Activated CD8-positive, alpha-beta memory T cell treated with anti-CD3 and anti-CD28 coated beads, Interleukin-2, amount 50 U/mL, for 24 hours (primary cell): Measurements from ENCODE around the gene ERC2.

Experiments used
- DNase-seq: peaks from one replicate; pipeline ENCODE4 v3.0.0-alpha.2; 2020; ENCODE audit errors: extremely low read depth

The ERC2 gene

DNA sequence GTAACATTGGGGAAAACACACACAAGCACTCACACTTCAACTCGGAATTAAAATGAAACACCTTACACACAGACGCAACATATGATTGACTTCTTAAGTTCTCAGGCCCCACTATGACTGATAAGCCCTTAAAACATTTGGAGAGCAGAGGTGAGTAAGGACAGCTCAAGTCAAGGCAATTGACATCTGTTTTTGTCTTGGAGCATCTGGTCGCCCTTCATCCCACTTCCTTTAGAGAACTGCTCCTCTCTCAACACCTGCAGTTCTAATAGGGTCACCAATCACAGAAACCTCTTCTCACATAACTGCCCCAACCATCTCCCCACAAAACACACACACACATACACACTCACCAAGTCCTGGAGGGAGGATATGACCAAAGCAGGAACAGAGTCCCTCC is 43.4 kb downstream of the ERC2 start:
- DNase-seq, result no peak

DNA sequence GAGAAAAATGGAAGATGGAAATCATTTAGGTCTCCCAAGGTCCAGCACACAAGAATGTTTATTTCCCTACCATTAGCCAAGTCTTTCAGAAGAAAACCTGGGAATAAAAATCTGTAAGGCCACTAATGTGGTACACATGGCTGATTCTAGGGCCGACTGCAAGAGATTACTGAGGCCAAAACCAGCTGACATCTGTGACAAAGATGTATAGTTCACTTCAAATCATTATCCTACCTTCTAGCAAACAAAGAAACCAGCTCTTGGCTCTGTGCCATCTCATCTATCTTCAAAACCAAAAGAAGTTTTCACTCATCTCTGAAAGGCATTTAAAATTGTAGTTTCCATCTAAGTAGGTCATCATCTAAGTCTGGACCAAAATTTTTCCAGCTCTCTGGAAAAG is 43.9 kb downstream of the ERC2 start:
- DNase-seq, result no peak

DNA sequence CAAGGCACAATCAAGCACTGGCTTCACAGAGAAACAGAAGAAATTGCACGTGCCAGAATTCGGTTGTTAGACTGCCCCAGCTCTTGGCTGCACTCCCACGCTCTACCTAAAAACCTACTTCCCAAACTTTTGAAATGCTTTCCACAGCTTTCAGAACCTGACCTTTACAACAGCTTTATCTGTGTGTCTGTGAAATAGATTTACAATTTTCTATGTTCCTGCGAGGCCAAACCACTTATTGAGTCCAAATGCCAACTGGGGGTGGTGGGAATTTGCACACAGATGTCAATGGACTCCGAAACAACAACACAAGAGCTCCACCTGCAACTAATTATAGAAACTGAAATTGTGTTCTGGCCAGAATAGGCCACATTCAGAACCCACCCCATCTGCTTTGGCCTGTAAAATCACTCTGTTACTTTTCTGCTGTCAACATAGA is 44.6 kb downstream of the ERC2 start:
- no peak for DNase-seq

DNA sequence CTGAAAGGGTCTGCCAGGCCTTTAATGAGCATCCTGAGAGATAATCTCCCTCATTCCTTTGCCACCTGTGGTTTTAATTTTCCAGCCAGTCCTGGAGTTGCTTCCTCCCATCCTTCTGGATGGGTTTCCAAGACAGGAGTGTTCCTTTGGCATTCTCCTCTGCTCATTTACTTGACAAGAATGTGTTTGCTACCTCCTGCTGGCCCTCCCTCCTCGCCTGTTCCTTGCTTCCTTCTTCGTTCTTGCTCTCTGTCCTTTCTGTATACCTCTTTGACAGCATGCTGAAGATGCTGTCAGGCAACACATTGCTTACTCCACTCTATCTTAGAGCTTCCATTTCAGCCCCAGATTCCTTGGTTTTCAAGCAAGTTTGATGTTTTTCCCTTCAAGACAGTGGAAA is 46.0 kb downstream of the ERC2 start:
- no peak for DNase-seq

DNA sequence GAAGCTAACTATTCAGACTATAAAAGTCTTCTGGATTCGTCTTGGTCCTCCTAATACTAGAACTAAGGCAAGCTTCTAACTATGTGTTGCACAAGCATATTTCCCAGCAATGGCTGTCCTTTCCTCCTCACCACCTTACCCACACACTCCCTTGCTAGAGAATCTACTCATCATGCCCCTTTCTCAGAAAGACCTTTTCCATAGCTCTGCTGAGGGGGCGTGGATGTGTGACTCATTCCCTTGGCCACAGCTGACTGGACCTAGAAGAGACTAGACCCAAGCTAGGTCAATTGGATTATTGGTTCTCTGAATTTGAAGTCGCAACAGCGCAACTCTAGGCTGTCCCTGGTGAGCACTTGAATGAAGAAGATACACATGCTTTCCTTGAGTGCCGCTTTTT is 47.1 kb downstream of the ERC2 start:
- DNase-seq, result no peak

DNA sequence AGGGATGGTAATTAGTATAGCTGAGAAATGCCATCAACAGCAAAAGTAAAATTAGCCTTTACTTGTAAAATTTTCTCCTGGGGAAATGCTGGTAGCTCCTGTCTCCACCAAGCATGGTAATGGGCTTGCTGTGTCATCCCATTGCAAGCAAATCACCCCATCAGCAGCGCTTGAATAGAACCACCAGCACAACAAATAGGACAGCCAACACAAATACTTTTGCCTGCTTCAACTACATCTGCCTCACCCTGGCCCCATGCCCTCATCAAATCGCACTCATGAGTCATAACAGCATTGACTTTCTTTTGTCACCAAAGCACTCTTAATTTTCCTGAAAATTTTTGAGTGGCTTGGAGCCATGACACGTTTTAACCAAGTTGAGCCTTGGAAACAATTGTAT is 52.6 kb downstream of the ERC2 start:
- no peak for DNase-seq

DNA sequence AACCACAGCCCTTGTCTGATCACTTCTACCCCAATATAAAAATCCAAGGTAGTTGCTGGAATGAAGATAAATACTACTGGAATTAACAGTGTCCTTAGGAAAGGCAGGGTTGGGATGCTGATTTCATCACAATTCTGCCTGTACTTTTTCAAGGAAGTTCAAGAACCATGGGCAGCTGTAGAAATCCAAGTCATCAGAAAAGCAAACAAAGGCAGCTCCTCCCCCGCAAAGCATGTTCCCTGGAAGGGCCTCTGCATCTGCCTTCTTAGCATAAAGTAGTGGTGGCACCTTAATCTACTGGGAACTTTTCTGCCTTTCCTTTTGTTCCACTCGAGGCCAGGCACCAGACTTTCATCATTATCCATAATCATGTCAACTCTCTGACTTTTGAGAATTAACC is 54.4 kb downstream of the ERC2 start:
- DNase-seq, result no peak

DNA sequence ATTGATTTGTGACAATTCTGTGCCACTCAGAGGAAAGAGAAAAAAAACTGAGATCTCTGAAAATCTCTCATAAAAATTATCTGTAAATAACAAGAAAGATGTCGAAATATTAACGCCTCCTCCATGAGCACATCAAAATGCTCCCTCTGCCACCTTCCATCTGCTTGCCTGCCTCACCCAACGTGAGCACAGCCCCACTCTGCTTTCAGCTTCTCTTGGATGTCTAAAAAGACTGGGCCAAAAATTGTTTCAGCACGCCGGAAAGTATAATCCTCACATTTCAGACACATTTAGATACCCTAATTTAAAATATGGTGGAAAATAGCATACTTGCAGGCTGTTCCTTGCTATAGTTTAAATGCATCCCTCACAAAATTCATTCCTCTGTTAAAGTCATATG is 57.1 kb downstream of the ERC2 start:
- no peak for DNase-seq

DNA sequence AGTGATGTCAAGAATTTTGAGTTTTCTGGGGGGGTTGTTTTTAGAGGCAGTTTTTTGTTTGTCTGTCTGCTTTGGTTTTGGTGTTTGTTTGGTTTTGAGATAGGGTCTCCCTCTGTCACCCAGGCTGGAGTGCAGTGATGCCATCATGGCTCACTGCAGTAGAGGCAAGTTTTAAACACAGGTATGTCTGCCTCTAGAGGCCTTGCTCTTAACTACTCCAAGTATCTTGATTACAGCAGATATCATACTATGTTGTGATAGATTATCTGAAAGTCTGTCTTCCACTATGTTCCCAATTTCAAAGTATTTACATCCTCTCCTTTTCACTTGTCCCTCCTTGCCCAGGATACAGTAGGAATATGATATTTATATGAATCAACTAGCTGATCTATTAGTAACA is 57.7 kb downstream of the ERC2 start:
- no peak for DNase-seq

DNA sequence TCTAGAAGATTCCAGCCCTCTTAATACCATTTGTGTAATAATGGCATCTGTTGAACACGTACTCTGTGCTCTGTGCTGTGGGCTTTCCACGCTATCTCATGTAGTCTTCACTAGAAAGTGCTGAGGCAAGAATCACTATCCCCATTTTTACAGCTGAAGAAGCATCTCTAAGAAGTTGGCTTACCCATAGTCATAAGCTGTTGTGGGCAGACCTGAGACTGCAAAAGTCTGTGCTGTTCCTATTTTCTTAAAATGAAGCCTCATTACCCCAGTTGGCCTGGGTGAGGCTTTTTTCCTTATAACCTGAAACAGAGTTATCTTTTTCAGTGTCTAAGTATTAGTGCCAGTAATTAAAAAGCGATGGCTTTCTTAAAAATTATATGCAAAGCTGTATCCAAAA is 58.5 kb downstream of the ERC2 start:
- DNase-seq, result no peak

DNA sequence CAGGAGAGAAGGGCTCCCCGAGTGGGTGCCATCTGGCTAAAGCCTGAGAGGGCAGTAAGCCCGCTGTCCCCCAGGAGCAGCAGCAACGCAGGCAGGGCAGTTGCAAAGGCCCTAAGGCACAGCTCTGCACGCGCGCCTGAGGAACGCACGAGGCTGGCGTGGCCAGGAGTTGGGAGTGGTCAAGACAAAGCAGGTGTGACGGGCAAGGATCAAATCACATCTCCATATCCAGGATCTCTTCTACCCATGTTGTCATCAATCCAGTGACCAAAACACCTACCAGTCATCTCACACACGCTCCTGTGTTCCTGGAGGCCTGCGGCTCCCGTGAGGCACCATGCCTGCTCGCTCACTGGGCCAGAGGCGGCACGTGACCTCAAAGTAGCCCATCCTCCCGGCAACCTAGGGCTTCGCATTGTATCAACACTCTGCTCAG is 59.5 kb downstream of the ERC2 start:
- DNase-seq, result no peak

DNA sequence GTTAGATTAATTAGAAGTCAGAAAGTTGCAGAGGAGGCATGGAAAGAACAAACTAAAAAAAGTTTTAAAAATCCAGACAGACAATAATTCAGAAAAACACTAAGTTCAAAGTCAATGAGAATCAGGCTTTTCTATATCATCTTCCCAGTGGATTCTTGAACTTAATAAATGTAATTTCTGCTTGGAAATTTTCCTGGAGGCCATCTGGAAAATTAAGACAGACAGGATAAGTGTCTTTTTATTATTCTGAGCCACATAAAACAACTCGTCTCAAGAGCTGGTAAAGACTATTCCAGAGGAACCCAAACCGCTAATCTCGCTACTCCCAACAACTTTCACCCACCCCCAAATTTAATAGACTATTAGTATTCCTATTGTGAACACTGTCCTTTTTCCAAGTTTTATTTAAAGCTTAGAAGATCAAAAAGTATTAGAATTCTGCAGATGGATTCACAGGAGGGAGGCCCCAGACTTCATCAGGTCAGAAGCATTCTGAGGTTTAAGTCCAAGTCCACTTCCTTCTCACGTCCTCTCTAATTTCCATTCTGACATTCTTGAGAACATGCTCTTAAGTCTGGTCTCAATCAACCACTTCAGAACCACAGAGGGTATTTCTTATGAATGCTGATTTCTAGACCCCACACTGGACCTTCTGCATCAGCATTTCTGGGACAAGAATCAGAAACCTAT is 61.3 kb downstream of the ERC2 start:
- no peak for DNase-seq

DNA sequence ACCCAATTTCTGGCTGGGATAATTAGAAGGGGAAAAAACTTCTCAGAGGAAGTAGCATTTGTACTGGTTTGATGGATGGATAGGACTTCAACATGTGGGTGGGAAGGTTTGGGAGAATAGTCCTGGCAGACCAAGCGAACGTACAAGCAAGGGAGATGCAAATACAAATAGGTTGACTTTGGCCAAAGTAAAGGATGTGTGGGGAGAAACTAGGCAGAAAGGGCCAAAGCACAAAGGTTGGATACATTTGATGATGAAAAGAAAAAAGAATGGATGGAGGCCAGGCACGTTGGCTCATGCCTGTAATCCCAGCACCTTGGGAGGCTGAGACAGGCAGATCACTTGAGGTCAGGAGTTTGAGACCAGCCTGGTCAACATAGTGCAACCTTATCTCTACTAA is 63.4 kb downstream of the ERC2 start:
- no peak for DNase-seq

DNA sequence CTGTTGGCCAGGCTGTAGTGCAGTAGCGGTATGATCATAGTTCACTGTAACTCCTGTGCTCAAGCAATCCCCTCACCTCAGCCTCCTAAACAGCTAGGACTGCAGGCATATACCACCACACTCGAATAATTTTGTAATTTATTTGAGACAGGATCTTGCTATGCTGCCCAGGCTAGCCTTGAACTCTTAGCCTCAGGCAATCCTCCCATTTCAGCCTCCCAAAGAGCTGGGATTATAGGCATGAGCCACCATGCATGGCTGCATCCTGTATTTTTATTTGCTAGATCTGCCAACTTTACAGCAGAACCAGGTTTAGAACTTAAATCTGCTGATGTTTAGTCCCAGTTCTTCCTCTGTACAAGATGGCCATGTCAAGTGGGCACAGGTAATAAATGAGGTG is 69.6 kb downstream of the ERC2 start:
- DNase-seq, result no peak

DNA sequence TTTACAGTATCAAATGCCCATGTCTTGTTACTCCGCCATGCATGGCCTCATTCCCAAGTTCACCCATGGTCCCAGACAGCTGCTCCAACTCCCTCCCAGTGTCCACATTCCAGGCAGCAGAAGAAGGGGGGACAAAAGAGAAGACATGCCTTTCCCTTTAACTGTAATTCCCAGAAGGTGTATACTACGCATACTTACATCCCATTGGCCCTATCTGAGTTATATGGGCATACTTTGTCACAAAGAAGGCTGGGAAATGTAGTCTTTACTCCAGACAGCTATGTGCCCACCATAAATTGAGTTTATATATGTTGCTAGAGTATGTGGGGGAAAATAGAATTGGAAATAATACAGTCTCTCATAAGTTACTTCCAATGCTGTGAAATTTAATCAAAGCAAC is 70.5 kb downstream of the ERC2 start:
- no peak for DNase-seq

DNA sequence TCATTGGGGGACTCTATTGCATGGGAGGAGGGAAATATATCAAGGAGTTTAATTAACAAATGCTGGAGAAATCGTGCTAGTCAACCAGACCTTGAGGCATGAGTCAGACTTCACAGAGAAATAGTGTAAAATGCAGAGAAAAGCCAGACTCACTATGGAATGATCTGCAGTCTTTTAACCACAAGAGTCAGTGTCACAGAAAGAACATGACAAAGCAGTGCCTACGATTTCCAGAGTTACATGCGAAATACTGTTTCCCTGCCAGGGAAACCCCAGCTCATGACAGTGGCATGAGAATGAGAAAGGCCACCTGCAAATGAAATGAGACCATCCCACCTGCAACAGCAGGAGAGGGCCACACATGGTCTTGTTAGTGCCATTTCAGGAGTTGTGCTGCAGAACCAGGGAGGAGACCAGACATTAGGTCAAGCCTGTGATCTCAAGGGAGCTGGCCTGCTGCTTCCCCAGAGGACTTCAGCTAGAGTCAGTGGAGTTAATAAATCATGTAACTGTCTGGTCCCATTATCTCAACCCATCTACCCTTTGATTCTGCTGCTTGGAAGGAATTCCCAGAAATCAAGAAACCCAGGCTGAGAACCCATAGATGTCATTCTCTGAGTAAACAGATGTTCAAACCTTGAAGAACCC is 79.0 kb downstream of the ERC2 start:
- no peak for DNase-seq

DNA sequence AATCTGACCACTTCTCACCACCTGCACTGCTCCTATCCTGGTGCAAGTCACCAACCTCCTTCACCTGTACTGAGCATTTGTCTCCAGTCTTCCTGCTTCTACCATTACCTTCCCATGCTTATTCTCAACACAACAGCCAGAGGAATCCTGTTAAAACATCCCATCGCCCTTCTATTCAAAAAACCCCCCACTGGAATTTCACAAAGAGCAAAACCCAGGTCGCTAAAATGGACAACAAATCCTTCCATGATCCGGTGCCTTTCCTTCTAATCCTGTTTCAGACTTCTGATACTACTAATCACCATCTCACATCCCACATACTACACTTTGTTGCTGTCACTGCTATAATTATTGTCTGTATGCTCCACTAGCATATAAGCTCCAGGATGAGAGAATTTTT is 85.2 kb downstream of the ERC2 start:
- DNase-seq, result no peak

DNA sequence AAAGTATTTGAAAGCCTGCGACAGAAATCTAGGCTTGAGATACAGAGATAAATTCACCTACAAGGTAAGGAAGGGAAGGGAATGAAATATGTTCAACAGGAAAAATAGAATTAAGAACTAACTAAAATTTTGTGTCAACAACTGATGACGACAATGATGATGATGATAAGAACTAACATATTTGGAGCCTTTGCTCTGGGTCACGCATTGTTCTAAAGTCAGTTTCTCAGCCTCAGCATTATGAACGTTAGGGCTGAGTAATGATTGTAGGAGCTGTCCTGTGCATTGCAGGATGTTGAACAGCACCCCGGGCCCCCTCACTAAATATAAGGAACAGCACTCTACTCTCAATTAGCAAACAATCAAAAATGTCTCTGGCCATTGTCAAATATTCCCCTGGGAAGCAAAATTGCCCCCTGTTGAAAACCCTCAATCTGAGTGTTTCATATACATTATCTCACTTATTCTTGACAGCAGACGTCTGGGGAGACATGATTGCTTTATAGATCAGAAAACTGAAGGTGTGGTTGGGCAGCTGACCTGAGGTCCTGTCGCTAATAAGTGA is 88.5 kb downstream of the ERC2 start:
- DNase-seq, result no peak

DNA sequence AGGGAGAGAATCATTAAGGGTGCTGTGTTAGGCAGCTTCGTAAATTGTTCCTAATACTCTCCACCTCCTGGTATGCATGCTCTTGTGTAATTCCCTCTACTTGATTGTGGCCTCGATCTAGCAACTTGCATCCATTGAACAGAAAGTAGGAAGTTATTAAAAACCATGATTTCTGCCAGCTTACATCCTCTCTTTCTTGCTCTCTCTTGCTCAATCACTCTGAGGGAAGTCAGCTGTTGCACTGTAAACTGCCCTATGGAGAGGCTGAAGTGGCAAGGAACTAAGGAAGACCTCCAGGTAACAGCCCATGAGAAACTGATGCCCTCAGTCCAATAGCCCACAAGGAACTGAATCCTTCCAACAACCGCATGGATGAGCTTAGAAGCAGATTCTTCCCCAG is 92.6 kb downstream of the ERC2 start:
- no peak for DNase-seq

DNA sequence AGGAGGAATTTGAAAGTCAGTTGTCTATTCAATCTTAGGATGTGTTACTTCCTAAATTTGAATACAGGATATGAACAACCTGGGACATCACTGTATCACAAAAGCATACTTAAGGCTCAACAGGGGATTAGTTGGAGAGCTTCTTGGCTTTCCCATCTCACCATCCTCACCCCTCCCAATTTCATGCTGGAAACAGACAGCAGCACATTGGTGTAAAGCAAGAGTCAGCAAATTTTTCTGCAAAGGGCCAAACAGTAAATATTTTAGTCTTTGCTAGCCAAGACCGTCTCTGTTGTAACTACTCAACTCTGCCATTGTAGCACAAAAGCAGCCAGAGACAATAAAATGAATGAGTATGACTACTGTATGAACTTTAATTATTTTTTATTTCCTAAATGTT is 94.9 kb downstream of the ERC2 start:
- no peak for DNase-seq

DNA sequence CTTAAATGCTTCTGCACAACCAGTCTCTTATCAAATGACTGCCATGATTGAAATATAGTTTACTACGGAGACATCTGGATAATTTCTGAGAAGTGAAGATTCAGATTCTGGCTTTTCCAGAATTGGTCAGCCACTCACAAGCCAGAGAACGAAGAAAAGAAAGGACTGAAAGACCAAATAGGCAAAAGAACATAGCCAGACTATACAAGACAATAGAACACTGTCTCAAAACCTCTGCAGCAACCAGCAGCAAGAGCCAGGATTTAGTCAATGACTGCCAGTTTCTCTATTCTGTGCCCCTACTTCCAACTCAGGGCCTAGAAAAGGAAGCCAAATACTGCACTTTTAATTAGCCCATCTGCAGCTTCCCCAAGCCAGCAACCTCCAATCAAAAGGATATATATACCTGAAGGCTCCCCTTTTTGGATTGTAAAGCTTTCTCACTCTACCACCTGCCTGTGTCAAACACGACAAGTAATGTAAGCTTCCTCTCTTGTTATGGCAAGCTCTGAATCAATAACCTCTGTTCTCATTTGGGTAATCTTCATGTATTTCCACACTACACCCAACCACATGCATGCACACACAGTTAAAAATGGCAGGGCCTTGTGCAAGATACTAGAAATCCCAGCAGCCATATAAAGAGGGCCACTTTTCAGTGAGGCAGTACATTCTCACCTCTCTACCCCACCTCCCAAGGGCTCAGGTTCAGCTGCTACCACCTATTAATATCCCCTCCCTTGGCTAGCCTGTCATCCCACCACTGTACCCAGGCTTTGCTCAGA is 97.1 kb downstream of the ERC2 start:
- no peak for DNase-seq

DNA sequence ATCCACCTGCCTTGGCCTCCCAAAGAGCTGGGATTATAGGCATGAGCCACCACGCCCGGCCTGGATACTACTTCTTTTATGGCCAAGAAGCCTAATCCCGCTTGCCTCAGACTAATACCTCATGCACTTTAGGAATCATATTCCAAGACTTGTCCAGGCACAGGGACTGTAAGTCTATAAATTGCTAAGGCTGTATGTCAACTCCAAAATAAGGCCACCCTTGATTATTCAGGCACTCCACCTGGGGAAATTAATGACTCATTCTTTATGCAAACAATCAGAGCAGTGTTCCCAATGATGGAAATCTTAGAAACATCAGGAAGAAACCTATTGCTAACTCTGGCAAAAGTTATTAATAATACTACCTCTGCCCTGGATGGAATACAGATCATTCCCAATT is 98.4 kb downstream of the ERC2 start:
- no peak for DNase-seq

DNA sequence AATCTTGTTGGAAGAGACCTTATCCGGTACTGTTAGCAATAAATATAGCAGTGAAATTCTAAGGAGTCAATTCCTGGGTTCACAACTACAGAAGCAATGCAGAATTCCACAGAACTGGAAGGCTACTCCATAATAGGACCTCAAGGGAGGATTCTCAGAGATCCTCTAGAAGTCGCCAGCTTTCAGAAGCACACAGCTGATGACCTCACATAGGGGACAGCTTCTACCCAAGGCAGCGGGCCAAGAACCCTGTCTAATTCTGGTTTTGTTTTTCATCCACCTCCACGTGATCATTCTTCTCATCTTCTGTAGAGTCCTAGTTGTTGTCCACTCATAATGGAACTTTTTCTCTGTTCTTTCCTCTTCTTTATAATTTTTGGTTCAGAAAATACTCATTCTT is 99.4 kb downstream of the ERC2 start:
- DNase-seq, result no peak
